GM20000 (cell line): ENCODE measurements around the gene PITX1.

Experiments
- DNase-seq: peaks from one replicate; pipeline ENCODE4 v3.0.0; 2012; ENCODE audit warnings: low spot score
- CTCF ChIP-seq: IDR thresholded peaks from 2 replicates; pipeline ENCODE4 v1.5.1; 2012; ENCODE audit warnings: mild to moderate bottlenecking, control low read depth; ENCODE audit errors: extremely low read depth, missing control alignments

Gene PITX1

GRCh38 chr5:135048286-135048685 lies 14.3 kb upstream of the PITX1 start:
- TF ChIP-seq CTCF, result no peak
- no peak for DNase-seq

GRCh38 chr5:135047347-135047695 lies 13.3 kb upstream of the PITX1 start:
- DNase-seq, result no peak
- no peak for TF ChIP-seq CTCF

GRCh38 chr5:135046661-135047346 lies 12.8 kb upstream of the PITX1 start:
- DNase-seq, result no peak
- no peak for TF ChIP-seq CTCF

DNA sequence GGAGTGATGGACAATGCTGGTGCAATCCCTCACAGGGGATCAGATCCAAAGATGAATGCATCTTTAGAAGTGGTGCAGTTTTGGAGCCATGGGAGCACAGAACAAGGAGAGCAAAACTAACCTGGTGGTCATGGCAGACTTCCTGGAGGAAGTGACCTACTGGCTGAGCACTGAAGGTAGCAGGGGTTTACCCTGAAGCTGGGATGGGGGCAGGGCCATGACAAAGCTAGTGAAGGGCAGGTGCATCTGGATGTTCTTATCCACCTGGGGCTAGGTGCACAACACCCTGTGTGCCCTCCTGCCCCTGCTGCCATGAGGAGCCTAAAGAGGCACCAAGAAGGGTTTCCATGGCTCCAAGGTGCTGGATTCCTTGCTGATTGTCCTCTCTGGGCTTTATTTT lies 11.5 kb upstream of the PITX1 start:
- TF ChIP-seq CTCF, result no peak
- DNase-seq, result no peak

DNA sequence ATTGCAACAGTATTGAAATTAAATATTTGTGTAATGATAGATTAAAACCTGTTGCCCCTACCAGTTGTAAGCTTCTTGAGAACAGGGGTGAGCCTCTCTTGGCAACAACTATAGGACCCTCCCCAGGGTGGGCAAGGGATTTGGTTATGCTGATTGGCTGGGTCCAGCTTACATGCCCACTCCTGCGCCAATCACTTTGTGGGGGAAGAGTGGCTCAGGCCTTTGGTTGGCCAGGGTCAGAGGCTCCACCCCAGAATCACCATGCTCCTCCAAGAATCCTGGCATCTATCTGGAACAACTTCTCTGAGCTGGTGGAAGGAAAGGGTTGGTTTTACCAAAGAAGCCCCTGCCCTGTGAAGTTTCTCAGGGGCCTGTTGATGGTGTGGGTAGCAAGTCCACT lies 8.6 kb upstream of the PITX1 start:
- DNase-seq, result no peak
- TF ChIP-seq CTCF, result no peak

DNA sequence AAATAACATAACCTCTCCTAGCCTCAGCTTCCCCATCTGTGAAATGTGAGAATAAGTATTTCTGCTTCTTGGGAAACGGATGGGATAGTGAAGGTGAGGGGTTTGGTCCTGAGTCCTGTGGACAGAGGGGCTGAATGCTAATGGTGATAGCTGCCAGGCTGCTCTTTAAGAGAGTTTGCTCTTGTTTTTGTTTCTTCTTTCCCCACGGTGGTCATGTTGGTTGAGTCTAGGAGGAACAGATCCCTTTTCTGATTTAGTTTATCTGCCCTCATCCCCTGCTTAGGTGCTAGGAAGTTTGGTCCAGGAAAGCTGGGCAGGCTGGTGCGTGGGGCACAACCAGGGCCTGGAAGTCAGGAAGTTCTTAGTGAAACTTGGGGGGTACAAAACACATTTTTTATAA lies 7.7 kb upstream of the PITX1 start:
- DNase-seq, result no peak
- no peak for TF ChIP-seq CTCF

GRCh38 chr5:135041145-135041587 lies 7.1 kb upstream of the PITX1 start:
- no peak for TF ChIP-seq CTCF
- no peak for DNase-seq
